ENCODE measurements around the gene FOXP1. TPM values are rescaled to one million over a fixed set of nuclear protein-coding genes. Genes with fewer than 3 reads are reported as not detected.
A peak's percentile ranks its signal among the peaks of the same experiment; 100 is the strongest.

Gene FOXP1
- total RNA-seq, 4 donors from 2014 or later, result 169 to 300 (median 202) TPM

GRCh38 chr3:71060536-71060935 lies 523.0 kb downstream of the FOXP1 start:
- Histone ChIP-seq H3K36me3 (no peaks in the 10 kb centered on the region), H3K4me1 (peaks cover 19 to 63% (median 19%) of the 10 kb centered on the region in 3 donors), H3K27ac (peak overlapping the region; percentile 95 to 98 (median 97)), H3K27me3 (no peaks in the 10 kb centered on the region), H3K9me3 (no peaks in the 10 kb centered on the region), H3K4me3 (peak overlapping the region; percentile 74 to 97)
- no peak for ATAC-seq
- TF ChIP-seq EP300 (IDR thresholded peaks at IDR 0.05) (no peak), POLR2AphosphoS5 (IDR thresholded peaks at IDR 0.05) (no peak), POLR2A (IDR thresholded peaks at IDR 0.05) (no peak), CTCF (IDR thresholded peaks at IDR 0.05) (no peak)
- WGBS, 2 donors (ENCODE audit: low coverage in 1 of 2), result 19 to 26% methylated on average over 2 of the region's 2 CpGs

- H3K4me3 ChIP-seq, result peak overlapping the region; percentile 27 to 29
- peaks cover 37 to 94% (median 44%) of the 10 kb centered on the region in 3 donors for H3K4me1 ChIP-seq
- ATAC-seq, result no peak
- H3K27ac ChIP-seq, result peak overlapping the region; percentile 78 to 98 (median 97)
- no peaks in the 10 kb centered on the region for H3K9me3 ChIP-seq
- peaks cover 0 to under 1% of the 10 kb centered on the region in 2 donors for H3K36me3 ChIP-seq
- TF ChIP-seq POLR2A (IDR thresholded peaks at IDR 0.05), result no peak
- TF ChIP-seq EP300 (IDR thresholded peaks at IDR 0.05), result no peak
- no peak for TF ChIP-seq CTCF (IDR thresholded peaks at IDR 0.05)
- no peak for TF ChIP-seq POLR2AphosphoS5 (IDR thresholded peaks at IDR 0.05)
- no peaks in the 10 kb centered on the region for H3K27me3 ChIP-seq
- 13 to 30% methylated on average over 4 of the region's 4 CpGs for WGBS, 2 donors (ENCODE audit: low coverage in 1 of 2)
Observed at GRCh38 chr3:71057526-71057894, 526.0 kb downstream of the FOXP1 start.

- Histone ChIP-seq H3K4me3 (peak overlapping the region; percentile 29 to 30), H3K27ac (peak overlapping the region; percentile 78 to 98 (median 97)), H3K27me3 (no peaks in the 10 kb centered on the region), H3K36me3 (peaks cover 0 to 13% of the 10 kb centered on the region in 2 donors), H3K9me3 (no peaks in the 10 kb centered on the region), H3K4me1 (peaks cover 46 to 97% (median 54%) of the 10 kb centered on the region in 3 donors)
- 12 to 18% methylated on average over 5 of the region's 5 CpGs for WGBS, 2 donors (ENCODE audit: low coverage in 1 of 2)
- peak; percentile 39 for ATAC-seq
- TF ChIP-seq POLR2AphosphoS5 (IDR thresholded peaks at IDR 0.05) (peak; percentile 53), POLR2A (IDR thresholded peaks at IDR 0.05) (no peak)
Observed at GRCh38 chr3:71056327-71056726, 527.2 kb downstream of the FOXP1 start.

GRCh38 chr3:71055257-71056001 lies 528.1 kb downstream of the FOXP1 start:
- H3K9me3 ChIP-seq, result no peaks in the 10 kb centered on the region
- H3K27ac ChIP-seq, result peak overlapping the region; percentile 78 to 98 (median 97)
- no peaks in the 10 kb centered on the region for H3K27me3 ChIP-seq
- peaks cover 54 to 97% (median 63%) of the 10 kb centered on the region in 3 donors for H3K4me1 ChIP-seq
- 26 to 38% methylated on average over 10 to 11 of the region's 11 CpGs for WGBS, 2 donors (ENCODE audit: low coverage in 1 of 2)
- peak; percentile 23 for ATAC-seq
- peaks cover 0 to 20% of the 10 kb centered on the region in 2 donors for H3K36me3 ChIP-seq
- TF ChIP-seq CTCF (IDR thresholded peaks at IDR 0.05) (no peak), EP300 (IDR thresholded peaks at IDR 0.05) (no peak), POLR2A (IDR thresholded peaks at IDR 0.05) (no peak), POLR2AphosphoS5 (IDR thresholded peaks at IDR 0.05) (no peak)
- no peak overlapping the region for H3K4me3 ChIP-seq

GRCh38 chr3:71054312-71054711 lies 529.2 kb downstream of the FOXP1 start:
- ATAC-seq, result no peak
- Histone ChIP-seq H3K9me3 (no peaks in the 10 kb centered on the region), H3K36me3 (peaks cover 0 to 22% of the 10 kb centered on the region in 2 donors), H3K4me1 (peaks cover 61 to 97% (median 70%) of the 10 kb centered on the region in 3 donors), H3K27ac (peak overlapping the region; percentile 69 to 98 (median 97)), H3K4me3 (no peak overlapping the region), H3K27me3 (no peaks in the 10 kb centered on the region)
- TF ChIP-seq EP300 (IDR thresholded peaks at IDR 0.05), result no peak
- TF ChIP-seq POLR2AphosphoS5 (IDR thresholded peaks at IDR 0.05), result no peak
- TF ChIP-seq CTCF (IDR thresholded peaks at IDR 0.05), result no peak
- no peak for TF ChIP-seq POLR2A (IDR thresholded peaks at IDR 0.05)
- WGBS, 2 donors (ENCODE audit: low coverage in 1 of 2), result 47 to 62% methylated on average over 5 of the region's 5 CpGs
